Ramos (cell line): ENCODE measurements around the gene BRD3OS.
"Not testable (repeated sequence)": the region's sequence is repeated elsewhere in the genome, so short reads cannot be mapped to it uniquely, and the experiment has no call there.

Experiments used
- in situ Hi-C: fragments of 300-500 bp; cut with MboI; formaldehyde crosslinking; loops from one replicate; pipeline ENCODE4 v1.14.3; 2022; ENCODE audit warnings: low sequenced_read_pairs; ENCODE audit not compliant: unreplicated experiment

BRD3OS gene

GRCh38 chr9:133987946-133988665 lies 37.2 kb upstream of the BRD3OS start:
- in situ Hi-C loops, result no loop called here

GRCh38 chr9:133988771-133989170 lies 36.5 kb upstream of the BRD3OS start:
- in situ Hi-C loops, result not testable (repeated sequence)

GRCh38 chr9:133989625-133990365 lies 35.5 kb upstream of the BRD3OS start:
- in situ Hi-C loops, result loop anchor here (5.0 kb wide), 1 partner anchor 202 kb away; no protein-coding TSS in a partner anchor

DNA sequence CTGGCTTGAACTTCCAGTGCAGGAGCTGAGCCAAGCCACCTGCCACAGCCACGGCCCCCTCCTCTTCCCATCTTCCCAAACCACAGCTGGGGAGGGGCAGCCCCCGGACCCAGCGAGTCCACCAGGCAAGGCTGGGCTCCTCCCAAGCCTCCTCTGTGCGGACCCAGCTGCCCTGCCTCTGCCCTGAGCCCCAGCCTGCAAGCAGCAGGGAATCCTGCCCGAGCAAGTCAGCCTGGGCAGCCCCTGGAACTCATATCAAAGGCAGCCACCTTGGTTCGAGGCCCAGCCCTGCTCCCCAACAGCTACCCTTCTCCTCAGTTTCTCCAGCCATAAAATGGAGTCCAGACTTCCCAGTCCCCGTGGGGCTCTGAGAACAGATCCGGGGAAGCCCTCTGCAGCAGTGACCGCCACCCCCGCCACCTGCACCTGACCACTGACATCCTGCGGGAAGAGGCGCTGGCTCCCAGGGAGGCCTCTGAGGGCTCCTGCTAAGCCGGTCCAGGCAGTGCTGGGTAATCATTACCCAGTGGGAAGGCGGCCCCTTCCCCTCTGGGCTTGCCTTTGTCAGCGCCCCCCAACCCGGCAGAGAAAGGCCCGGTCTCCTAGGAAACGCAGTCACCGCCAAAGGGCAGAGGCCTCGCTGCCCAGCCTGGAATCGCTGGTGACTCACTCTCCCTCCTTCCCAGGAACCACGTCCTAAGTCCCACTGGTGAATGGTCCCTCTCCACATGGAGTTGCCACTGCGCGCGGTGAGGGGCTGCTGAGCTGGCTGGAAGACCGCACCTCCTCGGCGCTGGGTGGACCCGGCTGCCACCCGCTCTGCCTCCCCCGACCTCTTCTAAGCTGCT lies 34.7 kb upstream of the BRD3OS start:
- in situ Hi-C loops, result loop anchor here (5.0 kb wide), 1 partner anchor 203 kb away; no protein-coding TSS in a partner anchor

DNA sequence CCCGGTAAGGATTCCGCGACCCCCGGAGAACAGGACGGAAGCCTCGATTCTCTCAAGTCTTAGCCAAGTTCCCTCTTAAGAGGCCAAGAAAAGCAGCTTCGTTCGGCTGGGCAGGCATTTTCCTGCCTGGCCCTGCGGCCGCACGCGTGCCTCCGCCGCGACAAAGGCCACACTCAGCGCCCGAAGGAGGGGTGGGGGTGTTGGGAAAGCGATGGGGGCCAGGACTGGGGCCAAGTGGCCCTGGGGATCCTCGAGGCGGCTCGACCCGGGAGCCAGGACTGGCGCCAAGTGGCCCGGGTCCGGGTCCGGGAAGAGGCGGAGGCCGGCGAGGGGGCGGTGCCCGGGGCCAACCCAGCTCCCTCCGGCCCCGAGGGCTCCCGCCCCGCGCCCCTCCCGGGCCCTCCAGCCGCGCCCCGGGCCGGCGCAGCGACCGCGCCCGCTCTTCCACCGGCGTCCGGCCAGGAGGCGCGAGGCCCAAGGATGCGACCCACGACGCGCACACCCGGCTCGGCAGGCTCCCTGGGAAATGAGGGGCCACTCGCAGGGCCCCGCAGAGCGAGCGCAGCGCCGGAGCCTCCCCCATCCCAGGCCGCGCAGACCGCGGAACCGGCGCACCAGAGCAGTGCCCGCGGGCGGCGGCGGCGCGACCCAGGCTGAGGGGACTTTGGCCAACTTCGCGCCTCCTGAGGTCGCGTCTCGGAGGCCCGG lies 33.9 kb upstream of the BRD3OS start:
- in situ Hi-C loops, result loop anchor here (5.0 kb wide), 1 partner anchor 204 kb away; no protein-coding TSS in a partner anchor

GRCh38 chr9:133991964-133992779 lies 33.1 kb upstream of the BRD3OS start, which contains the start of gene VAV2:
Gene VAV2, minus strand, starts transcription at chr9:133992324. Its CDS starts 46 bp downstream, at chr9:133992278.
- in situ Hi-C loops, result loop anchor here (5.0 kb wide), 1 partner anchor 205 kb away; no protein-coding TSS in a partner anchor

DNA sequence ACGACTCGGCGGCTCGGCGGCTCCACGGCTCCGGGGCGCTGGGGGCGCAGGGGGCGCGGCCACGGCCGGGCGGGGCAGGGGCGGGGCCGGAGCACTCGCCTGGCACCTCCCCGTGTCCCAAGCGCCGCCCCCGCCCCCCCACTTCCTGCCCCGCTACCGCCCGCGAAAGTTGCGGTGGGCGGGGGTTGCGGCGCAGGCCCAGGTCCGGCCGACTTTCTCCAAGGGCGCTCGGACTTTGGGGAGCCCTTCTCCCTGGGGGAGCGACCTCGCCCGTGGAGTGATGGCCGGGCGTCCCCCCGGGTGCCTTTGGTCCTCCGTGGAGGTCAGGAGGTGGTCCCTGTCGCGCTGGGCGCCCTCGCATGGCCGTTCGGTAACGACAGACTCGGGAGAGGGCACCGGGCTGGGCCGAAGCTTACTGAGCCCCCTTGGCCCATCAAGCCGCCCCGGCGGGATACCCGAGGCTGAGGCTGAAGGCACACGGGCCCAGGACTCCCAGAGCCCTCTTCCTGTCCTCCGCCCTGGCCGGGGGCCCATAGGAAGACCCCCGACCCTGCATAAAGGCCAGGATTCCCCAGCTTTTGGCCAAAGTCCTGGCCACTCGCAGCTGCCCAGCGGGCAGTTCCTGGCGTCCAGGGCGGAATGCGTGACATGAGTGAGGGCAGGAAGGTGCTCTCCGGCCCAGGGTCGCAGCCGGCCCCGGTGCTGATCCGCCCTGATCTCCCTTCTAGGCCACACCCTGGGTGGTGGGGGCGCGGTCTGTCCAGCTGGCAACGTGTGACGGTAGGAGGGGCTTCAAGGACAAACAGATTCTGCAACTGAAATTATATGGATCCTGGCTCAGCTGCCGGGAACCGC lies 32.3 kb upstream of the BRD3OS start:
- in situ Hi-C loops, result loop anchor here (5.0 kb wide), 1 partner anchor 206 kb away; no protein-coding TSS in a partner anchor

DNA sequence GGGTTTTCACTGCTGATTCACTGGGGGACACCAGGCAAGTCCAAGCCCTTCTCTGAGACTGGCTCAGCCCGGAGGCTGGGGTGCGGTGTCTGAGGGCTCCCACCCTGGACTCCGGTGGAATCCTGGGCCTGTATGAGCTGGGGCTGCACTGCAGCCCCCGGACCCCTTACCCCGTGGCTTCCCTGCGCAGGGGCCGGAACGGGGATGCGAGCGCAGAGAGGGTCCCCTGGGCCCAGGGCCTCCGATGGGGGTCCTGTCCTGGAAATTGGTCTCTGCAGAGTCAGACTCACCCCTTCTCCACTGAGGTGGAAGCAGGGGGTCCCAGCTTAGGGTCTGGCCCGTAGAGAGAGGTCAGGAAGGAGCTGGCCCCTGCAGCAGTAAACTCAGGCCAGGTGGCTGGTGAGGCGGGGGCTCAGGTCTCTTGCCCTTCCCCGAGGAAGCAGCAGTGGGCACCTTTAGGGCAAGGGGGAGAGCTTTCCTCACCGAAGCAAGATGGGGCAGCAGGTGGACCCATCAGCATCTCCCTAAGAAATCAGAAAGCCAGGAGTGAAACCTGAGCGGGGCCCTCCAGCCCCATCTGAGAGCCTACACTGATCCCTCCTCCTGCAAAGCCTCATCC lies 31.5 kb upstream of the BRD3OS start:
- in situ Hi-C loops, result loop anchor here (5.0 kb wide), 1 partner anchor 206 kb away; no protein-coding TSS in a partner anchor

- in situ Hi-C loops, result loop anchor here (5.0 kb wide), 1 partner anchor 207 kb away; no protein-coding TSS in a partner anchor
These were observed 30.8 kb upstream of the BRD3OS start for GRCh38 chr9:133994353-133995011.

GRCh38 chr9:133995012-133995896 lies 30.0 kb upstream of the BRD3OS start:
- in situ Hi-C loops, result no loop called here

GRCh38 chr9:133996531-133997520 lies 28.5 kb upstream of the BRD3OS start:
- in situ Hi-C loops, result no loop called here

GRCh38 chr9:133997584-133997983 lies 27.7 kb upstream of the BRD3OS start:
- in situ Hi-C loops, result no loop called here

DNA sequence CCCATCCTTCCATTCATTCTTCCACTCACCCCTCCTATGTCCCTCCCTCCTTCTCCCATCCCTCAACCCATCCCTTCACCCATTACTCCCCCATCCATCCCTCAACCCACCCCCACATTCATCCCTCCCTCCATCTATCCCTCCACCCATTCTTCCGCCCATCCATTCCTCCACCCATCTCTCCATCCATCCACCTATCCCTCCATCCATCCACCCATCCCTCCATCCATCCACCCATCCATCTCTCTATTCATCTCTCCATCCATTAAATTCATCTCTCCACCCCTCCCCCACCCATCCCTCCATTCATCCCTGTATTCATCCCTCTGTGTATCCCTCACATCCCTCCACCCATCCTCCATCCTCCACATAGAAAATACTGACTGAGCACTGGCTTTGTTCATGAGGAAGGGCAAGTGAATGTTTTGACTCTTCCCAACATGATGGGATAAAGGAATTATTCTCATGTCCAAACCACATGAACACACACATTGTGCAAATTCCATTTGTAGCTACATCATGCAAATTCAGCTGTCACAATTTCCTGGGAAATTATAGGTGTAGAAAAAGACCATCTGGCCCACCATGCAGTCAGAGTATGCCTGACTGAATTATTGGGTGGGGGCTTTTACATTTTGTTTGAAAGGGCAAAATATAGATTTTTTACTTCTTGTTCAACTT lies 26.2 kb upstream of the BRD3OS start:
- in situ Hi-C loops, result no loop called here

GRCh38 chr9:133999851-134000265 lies 25.4 kb upstream of the BRD3OS start:
- in situ Hi-C loops, result loop anchor here (10.0 kb wide), 1 partner anchor 465 kb away; the partner anchor contains the start of gene ADAMTSL2
